AG04450 (cell line): ENCODE results near the gene NAGLU. TPM values are rescaled to one million over a fixed set of nuclear protein-coding genes. Genes with fewer than 3 reads are reported as not detected.
"Not testable (repeated sequence)": the region's sequence is repeated elsewhere in the genome, so short reads cannot be mapped to it uniquely, and the experiment has no call there.

Experiments used
- CTCF ChIA-PET: fragments of 300-600, 350-600 bp; formaldehyde crosslinking; extraction: SDS; loops from one replicate; lab custom pipeline; 2022; ENCODE audit warnings: antibody characterized with exemption, inconsistent platforms; lab: Charles Lee
- POLR2A ChIA-PET: fragments of 350-600 bp; formaldehyde crosslinking; extraction: SDS; loops from one replicate; lab custom pipeline; 2021; ENCODE audit warnings: antibody characterized with exemption, inconsistent platforms; lab: Yijun Ruan, JAX
- DNase-seq: peaks from one replicate; pipeline ENCODE4 v3.0.0-alpha.2; 2011; ENCODE audit warnings: low read depth, low spot score
- H3K27ac ChIP-seq: one replicate; pipeline ENCODE4 v1.5.1; 2012; ENCODE audit warnings: low read depth, low read length, control low read depth
- H3K27me3 ChIP-seq: one replicate; pipeline ENCODE4 v1.6.0; 2012; ENCODE audit warnings: low read length; ENCODE audit not compliant: control insufficient read depth, insufficient read depth
- H3K4me3 ChIP-seq: 2 replicates; pipeline ENCODE4 v1.5.1; 2011; ENCODE audit warnings: mild to moderate bottlenecking, low read depth, low read length, control low read depth
- H3K9me3 ChIP-seq: 2 replicates; pipeline ENCODE4 v1.5.1; 2012; ENCODE audit warnings: low read length; ENCODE audit not compliant: control insufficient read depth, insufficient read depth
- polyA plus RNA-seq: library from polyadenylated mRNA; depleted of rRNA; stranded (reverse); fragments of >200 nt; gene quantifications from 2 replicates; pipeline ENCODE4 v1.2.3, GENCODE V29; 2011
- TF ChIP-seq, protein P1 (sequence below): IDR thresholded peaks from 2 replicates; pipeline ENCODE4 v1.5.1; 2011; ENCODE audit warnings: low read depth, low read length, control low read depth, inconsistent platforms

The NAGLU gene
- polyA plus RNA-seq, 1 experiment, result 11.9 TPM

- Histone ChIP-seq H3K27ac (peak overlapping the region; percentile 21), H3K27me3 (no peaks in the 10 kb centered on the region), H3K4me3 (peak overlapping the region; percentile 69), H3K9me3 (no peaks in the 10 kb centered on the region; the same call in 1 of the 2 replicates)
- ChIA-PET POLR2A (interaction anchor here (0.6 to 2.2 kb wide), 11 partner anchors 9 to 606 kb away, joined by 3 to 17 read pairs (median 5); partner anchors contain the start of genes CAVIN1, MLX and ODAD4), CTCF (interaction anchor here (1.0 to 1.8 kb wide), 3 partner anchors 19 to 315 kb away, joined by 3 to 6 read pairs (median 4); partner anchors contain the start of gene CAVIN1)
- TF ChIP-seq, protein P1, sequence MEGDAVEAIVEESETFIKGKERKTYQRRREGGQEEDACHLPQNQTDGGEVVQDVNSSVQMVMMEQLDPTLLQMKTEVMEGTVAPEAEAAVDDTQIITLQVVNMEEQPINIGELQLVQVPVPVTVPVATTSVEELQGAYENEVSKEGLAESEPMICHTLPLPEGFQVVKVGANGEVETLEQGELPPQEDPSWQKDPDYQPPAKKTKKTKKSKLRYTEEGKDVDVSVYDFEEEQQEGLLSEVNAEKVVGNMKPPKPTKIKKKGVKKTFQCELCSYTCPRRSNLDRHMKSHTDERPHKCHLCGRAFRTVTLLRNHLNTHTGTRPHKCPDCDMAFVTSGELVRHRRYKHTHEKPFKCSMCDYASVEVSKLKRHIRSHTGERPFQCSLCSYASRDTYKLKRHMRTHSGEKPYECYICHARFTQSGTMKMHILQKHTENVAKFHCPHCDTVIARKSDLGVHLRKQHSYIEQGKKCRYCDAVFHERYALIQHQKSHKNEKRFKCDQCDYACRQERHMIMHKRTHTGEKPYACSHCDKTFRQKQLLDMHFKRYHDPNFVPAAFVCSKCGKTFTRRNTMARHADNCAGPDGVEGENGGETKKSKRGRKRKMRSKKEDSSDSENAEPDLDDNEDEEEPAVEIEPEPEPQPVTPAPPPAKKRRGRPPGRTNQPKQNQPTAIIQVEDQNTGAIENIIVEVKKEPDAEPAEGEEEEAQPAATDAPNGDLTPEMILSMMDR, result no peak
- peak; percentile 62 for DNase-seq
Measured at GRCh38 chr17:42536372-42537155, 523 bp downstream of the NAGLU start.

- CTCF ChIA-PET, result interaction anchor here (1.0 to 1.3 kb wide), 2 partner anchors 114 to 315 kb away, joined by 3 to 4 read pairs; partner anchors contain the start of gene CAVIN1
- TF ChIP-seq, protein P1, result no peak
- H3K27ac ChIP-seq, result peak overlapping the region; percentile 21
- no peak for DNase-seq
- H3K27me3 ChIP-seq, result no peaks in the 10 kb centered on the region
- POLR2A ChIA-PET, result interaction anchor here (0.6 to 2.2 kb wide), 7 partner anchors 8 to 607 kb away, joined by 3 to 17 read pairs (median 5); partner anchors contain the start of genes CAVIN1 and ODAD4
- peak overlapping the region; percentile 69 for H3K4me3 ChIP-seq
- no peaks in the 10 kb centered on the region; the same call in 1 of the 2 replicates for H3K9me3 ChIP-seq
Measured at GRCh38 chr17:42537156-42537805, 1.2 kb downstream of the NAGLU start.

GRCh38 chr17:42537826-42538451 is 1.9 kb downstream of the NAGLU start:
- no peak overlapping the region for H3K4me3 ChIP-seq
- no peak for DNase-seq

GRCh38 chr17:42538482-42538881 is 2.4 kb downstream of the NAGLU start:
- ChIA-PET CTCF (no interaction called here), POLR2A (no interaction called here)
- H3K9me3 ChIP-seq, result no peaks in the 10 kb centered on the region; the same call in 1 of the 2 replicates
- DNase-seq, result no peak
- no peak overlapping the region for H3K4me3 ChIP-seq
- no peak overlapping the region for H3K27ac ChIP-seq
- H3K27me3 ChIP-seq, result no peaks in the 10 kb centered on the region
- TF ChIP-seq, protein P1, result no peak

More at GRCh38 chr17:42537826-42538451, 1.9 kb downstream of the NAGLU start:
- Histone ChIP-seq H3K27ac (no peak overlapping the region), H3K9me3 (no peaks in the 10 kb centered on the region; the same call in 1 of the 2 replicates), H3K27me3 (no peaks in the 10 kb centered on the region)
- POLR2A ChIA-PET, result no interaction called here
- CTCF ChIA-PET, result no interaction called here
- TF ChIP-seq, protein P1, result no peak

- H3K27me3 ChIP-seq, H3K4me3 ChIP-seq, H3K9me3 ChIP-seq, H3K27ac ChIP-seq, DNase-seq: not testable (repeated sequence)
- CTCF ChIA-PET, result interaction anchor here (0.7 kb wide), 1 partner anchor 412 kb away, joined by 3 read pairs; no protein-coding TSS in a partner anchor
- POLR2A ChIA-PET, result interaction anchor here (0.5 kb wide), 1 partner anchor 267 kb away, joined by 3 read pairs; no protein-coding TSS in a partner anchor
Measured at GRCh38 chr17:42540558-42540957, 4.5 kb downstream of the NAGLU start.
